GM19452 (cell line): ENCODE results near the gene RNU6-1.

Experiments
- ATAC-seq: cut with Tn5 transposase; IDR thresholded peaks from one replicate; pipeline ENCODE4 v1.9.1; 2021; ENCODE audit not compliant: unreplicated experiment

RNU6-1 gene

DNA sequence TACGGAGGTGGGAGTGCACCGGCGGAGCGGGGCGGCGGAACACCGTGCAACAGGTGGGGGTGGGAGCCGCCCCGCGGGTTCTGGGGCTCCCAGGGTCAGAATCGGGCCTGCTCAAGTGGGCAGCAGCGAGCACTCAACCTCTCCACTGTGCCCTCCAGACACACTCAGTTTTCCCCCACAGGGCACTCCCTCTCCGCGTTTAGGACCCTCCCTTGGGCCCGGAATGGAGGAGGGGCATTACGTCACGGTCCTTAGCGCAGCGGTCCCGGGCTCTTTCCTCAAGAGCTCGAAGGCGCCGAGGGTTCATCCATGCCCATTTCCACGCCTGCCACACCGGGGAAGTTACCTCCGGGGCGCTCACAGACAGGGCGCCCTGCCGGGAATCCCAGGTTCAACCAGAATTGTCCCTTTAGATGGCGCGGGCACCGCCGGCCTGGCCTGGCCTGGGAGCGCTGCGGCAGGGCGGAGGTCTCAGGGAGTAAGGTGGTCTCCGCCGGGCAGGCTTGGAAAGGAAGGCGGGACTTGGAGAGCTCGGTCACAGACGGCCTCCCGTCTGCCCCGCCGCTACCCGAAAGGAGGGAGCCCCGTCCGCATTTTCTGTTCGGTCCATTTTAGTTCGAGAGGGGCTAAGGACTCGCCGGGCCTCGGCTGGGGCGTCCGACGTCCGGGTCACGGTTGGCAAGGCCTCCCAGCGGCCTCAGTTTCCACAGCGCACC, 5.1 kb downstream of the RNU6-1 start:
- no peak for ATAC-seq

DNA sequence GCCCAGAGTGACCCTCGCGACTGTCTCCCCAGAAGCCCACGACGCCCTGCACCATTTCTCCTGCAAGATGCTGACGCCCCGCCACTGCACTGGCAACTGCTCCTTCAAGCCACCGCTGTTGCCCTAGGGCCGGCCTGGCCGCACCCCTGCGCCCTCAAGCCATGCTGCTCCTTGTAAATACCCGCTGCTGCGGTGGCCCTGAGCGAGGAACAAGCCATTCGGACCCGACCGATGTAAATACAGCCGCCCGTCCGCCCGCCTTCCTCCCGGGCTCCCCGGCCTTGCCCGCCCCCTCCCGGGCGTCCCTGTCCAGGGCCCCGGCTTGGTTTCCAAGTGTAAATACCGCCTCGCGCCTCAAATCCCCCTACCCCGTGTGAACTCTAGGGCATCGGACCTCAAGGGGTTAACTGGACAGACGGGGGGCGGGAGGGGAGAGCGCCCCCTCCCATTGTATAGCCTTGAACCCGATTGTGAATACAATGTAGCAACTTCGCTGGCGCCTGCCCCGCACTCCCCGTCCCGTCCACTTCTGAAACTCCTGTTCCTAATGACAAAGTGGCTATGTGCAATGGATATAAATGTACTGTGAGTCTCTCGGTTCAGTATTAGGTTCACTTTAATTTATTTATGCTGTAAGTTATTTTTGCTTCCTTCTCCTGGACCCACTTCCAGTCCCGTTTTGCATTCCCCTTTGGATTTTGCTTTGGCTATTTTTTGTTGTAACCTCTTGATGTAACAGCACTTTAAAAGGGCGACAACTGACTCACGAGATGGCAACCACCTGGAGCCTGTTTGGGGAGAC, 5.9 kb downstream of the RNU6-1 start:
- ATAC-seq: no peak

DNA sequence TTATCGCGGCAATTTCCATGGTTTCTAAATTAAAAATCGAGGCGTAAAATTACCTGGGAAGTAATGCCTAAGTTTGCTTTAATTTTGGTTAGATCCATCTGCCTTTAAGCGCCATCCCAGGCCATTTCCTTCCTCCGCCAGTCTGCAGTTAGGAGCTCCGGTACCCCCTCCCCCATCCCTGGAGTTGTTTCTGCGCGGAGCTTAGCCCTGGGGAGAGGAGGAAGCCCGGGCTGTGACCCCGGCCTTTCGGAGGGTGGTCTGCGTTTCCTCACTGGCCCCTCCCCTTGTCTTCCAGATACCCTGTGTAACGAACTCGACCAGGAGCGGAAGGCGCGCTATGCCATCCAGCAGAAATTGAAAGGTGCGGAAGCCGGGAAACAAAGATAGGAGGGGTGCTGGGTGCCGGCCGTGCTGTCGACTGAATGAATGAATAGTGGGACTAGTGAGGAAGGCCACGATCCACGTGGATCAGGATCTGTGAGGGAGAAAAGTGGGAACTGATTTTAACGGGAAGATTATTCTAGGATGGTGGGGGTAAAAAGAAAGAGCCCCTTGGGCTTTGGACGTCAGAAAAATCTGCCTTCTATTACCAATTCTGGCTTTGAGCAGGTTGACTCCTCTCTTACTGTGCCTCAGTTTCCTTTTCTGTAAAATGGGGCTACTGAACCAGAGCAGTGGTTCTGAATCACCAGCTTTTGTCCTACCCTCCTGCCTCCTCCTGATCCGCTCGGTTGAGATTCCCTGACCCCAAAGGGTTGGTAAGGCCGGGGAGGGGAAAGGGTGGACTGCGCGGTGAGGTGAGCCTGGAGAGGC, 6.7 kb downstream of the RNU6-1 start:
- ATAC-seq: no peak

DNA sequence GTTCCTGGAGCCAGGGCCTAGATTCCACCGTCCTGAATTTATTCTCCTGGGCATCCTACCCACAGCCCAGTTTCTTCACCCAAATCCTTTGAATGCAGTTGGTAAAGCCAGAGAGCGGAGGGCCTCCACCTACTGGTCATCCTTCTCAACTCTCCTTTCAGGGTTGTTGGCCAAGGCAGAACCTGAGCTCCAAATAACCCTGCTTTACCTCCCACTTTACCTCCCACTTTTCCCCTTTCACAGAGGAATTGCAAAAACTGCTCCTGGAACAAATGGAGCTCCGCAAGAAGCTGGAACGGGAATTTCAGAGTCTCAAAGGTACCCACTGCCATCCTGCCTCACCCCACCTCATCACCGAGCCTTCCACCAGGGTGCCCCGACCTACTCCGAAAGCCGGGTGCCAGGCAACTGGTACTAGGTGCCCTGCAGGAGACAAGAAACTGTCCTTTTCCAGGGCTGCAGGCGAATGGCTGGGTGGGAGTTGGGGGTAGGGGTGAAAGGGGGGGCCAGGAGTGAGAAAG, 7.8 kb downstream of the RNU6-1 start:
- no peak for ATAC-seq

DNA sequence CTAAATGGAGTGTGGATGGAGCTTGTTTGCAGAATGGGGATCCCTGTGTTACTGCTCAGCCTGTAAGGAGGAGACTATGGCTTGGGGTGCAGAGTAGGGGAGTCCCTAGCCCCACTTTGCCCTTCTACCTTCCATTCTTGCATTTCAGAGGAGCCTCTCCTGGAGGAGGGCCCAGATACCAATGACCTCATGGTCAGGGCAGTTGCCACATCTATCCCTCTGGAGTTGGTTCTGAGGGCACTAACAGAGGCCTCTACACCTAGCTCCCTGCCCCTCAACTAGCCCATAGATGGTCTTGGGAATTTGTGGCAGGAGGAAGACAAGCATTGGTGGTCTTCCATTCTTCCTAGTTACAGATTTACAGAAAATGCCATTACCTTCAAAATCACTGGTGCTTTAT, 8.5 kb downstream of the RNU6-1 start:
- ATAC-seq: no peak

DNA sequence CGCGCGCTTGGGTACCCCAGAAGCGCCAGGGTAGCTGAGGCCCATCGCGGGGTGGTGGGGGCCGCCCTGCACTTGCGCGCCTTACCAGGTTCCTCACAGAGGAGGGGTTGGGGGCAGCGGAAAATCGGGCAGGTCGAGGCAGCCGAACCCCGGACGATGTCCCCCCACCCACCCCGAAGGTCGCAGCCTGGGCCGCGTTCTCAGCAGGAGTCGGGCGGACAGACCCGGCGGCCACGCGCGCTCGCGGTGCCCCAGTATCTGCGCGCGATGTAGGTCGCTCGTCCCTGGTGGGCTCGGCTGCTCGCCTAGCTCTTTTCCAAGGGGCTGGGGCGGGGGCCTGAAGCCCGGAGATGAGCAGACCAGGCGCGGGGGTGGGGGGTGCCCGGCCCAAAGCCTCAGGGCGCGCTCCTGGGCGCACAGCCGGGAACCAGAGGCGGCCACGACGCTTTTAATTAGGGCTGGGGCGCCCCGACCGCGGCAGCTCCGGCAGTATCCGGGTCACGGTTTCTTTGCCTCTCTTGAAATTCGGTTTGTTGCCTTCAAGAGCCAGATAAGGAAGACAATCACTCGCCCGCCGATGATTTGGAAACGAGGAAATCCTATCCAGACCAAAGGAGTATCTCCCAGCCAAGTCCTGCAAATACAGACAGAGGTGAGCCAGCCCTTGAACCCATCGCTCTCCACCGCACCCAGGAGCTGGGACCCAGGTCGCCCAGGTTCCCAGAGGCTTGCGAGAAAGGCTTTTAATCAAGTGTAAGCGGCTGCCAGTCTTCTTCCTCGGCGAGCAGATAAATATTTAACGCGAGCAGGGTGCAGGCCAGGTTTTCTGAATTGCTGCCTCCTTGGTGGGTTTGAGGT, 10.0 kb downstream of the RNU6-1 start:
- ATAC-seq: no peak

DNA sequence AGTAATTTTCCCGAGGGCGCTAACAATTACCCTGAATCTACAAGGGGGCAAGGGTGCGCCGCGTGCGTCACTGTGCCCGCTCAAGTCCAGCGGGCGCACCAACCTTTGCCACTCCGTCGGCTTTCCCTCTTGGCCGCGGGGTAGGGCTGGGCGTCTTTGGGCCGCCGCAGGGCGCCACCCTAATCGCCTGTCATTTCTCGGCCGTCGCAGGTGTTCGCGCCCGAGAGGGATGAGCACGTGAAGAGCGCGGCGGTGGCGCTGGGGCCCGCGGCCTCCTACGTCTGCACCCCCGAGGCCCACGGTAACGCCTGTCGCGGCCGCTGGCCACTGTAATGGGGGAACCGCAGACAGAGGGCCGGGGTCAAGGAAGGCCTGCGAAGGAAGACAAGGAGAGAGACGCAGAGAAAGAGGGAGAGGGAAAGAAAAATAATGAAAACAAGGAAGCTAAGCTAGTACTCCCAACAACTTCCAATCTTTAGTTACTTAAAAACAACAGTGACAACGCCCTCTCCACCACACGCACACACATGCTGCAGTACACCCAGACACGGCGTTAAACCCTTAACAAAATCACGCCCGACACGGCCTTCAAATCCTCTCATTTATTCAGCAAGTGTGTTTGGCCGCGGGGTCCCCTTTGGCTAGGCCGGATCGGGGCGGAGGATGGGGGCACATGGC, 10.7 kb downstream of the RNU6-1 start:
- ATAC-seq: no peak

DNA sequence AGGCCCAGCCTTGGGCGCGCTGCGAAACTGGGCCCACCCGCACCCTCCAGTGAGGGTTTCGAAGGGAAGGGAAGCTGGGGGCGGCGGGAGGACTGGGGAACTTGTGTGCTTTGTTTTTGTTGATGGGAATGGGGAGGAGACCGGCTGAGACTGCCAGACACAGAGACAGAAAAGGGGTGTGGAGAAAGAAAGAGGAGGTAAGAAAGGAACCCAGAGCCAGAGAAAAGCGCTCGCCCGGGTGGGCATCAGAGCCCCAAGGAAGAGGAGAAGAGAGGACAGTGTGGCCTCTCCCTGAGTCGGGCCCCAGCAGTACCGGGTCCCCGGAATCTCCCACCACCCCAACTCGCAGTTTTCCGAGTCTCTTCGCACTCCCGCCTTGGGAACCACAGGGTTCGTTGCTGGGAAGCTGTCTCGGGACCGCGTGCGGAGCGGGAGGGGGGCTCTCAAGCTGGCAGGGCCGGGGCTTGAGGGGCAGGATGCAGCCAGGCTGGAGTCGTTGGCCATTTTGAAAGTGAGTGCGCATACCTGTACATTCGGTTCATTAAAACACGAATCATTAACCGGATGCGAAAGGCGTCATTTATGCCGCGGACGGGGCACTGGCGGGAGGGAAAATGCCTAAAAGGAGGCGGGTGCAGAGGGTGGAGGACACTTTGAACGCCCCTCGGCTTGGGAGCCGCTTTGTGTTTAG, 11.4 kb downstream of the RNU6-1 start:
- ATAC-seq: no peak

DNA sequence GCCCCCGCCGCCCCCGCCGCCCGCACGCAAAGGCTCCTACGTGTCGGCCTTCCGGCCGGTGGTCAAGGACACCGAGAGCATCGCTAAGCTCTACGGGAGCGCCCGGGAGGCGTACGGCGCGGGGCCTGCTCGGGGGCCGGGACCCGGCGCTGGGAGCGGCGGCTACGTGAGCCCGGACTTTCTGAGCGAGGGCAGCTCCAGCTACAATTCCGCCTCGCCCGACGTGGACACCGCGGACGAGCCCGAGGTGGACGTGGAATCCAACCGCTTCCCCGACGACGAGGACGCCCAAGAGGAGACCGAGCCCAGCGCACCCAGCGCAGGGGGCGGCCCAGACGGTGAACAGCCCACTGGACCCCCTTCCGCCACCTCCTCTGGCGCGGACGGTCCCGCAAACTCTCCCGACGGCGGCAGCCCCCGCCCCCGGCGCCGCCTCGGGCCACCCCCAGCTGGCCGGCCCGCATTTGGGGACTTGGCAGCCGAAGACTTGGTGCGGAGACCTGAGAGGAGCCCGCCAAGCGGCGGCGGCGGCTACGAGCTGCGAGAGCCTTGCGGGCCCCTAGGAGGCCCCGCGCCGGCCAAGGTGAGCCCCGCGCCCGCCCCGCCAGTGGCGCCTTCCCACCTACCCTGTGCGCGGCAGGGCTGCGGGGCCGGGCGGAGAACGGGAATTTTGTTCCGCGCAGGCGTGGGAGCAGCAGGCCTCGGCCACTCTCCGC, 12.1 kb downstream of the RNU6-1 start:
- no peak for ATAC-seq

DNA sequence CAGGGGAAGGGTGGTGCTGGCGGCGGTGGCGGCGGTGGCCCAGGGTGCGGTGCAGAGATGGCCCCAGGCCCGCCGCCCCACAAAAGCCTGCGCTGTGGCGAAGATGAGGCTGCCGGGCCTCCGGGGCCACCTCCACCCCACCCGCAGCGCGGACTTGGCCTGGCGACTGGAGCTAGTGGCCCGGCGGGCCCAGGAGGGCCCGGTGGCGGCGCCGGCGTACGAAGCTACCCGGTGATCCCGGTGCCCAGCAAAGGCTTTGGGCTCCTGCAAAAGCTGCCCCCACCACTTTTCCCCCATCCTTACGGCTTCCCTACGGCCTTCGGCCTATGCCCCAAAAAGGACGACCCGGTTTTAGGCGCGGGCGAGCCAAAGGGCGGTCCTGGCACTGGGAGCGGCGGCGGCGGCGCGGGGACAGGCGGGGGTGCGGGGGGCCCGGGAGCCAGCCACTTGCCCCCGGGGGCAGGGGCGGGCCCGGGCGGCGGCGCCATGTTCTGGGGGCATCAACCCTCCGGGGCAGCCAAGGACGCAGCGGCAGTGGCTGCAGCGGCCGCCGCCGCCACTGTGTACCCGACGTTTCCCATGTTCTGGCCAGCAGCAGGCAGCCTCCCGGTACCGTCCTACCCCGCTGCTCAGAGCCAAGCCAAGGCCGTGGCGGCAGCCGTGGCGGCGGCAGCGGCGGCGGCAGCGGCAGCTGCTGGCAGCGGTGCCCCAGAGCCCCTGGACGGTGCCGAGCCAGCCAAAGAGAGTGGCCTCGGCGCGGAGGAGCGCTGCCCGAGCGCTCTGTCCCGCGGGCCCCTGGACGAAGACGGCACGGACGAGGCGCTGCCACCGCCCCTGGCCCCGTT, 12.9 kb downstream of the RNU6-1 start:
- ATAC-seq: no peak

DNA sequence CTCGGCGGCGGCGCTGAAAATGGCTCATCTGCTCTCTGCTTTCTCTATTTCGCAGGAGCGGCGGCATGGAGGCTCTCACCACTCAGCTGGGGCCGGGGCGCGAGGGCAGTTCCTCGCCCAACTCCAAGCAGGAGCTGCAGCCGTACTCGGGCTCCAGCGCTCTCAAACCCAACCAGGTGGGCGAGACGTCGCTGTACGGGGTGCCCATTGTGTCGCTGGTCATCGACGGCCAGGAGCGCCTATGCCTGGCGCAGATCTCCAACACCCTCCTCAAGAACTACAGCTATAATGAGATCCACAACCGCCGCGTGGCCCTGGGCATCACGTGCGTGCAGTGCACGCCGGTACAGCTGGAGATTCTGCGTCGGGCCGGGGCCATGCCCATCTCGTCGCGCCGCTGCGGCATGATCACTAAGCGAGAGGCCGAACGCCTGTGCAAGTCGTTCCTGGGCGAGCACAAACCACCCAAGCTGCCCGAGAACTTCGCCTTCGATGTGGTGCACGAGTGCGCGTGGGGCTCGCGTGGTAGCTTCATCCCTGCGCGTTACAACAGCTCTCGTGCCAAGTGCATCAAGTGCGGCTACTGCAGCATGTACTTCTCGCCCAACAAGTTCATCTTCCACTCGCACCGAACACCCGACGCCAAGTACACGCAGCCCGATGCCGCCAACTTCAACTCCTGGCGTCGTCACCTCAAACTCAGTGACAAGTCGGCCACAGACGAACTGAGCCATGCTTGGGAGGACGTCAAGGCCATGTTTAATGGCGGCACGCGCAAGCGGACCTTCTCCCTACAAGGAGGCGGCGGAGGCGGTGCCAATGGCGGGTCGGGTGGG, 13.7 kb downstream of the RNU6-1 start:
- no peak for ATAC-seq

DNA sequence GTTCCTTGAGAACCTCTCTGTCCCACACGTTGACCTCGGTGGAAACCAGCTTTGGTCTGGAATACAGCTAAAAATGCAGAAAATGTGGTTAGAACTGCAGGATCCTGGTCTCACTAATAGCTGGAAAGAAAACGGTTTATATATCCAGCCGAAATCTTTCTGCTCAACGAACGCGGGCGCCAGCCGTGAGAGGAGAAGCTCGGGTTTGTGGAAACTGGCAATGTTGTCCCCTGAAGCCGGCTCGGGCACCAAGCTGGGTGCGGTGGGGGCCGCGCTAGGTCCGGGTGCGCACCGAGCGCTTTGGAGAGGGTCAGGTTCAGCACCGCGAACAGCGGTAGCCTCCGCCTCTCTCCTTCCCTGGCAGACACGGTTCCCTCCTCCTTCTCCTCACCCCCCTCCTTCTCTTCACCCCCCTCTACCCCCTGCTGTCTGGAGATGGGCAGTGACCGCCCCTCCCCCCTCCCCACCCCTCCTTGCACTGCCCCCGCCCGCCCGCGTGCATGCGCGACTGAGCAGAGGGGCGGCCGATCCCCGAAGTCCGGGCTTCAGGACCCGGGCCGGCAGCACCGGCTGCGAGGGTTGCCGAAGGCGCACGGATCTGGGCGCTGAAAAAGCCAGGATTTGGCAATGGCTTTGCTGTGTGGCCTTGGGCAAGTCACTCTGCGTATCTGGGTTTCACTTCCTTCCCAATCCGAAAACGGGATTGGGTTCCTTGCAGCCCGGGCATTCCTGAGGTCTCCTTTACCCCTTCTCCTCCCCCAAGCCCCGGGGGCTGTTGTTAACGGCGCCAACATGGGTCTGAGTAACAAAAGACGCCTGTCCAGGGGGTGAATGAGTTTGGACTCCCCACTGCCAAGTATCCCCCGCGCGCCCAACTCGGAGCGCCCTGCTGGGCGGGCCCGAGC, 14.6 kb downstream of the RNU6-1 start, which contains the start of gene SKOR1:
SKOR1 (plus strand) TSS at position 534 of the 905 bp plus-strand sequence; CDS start at position 628, 94 bp downstream.
- ATAC-seq: no peak

DNA sequence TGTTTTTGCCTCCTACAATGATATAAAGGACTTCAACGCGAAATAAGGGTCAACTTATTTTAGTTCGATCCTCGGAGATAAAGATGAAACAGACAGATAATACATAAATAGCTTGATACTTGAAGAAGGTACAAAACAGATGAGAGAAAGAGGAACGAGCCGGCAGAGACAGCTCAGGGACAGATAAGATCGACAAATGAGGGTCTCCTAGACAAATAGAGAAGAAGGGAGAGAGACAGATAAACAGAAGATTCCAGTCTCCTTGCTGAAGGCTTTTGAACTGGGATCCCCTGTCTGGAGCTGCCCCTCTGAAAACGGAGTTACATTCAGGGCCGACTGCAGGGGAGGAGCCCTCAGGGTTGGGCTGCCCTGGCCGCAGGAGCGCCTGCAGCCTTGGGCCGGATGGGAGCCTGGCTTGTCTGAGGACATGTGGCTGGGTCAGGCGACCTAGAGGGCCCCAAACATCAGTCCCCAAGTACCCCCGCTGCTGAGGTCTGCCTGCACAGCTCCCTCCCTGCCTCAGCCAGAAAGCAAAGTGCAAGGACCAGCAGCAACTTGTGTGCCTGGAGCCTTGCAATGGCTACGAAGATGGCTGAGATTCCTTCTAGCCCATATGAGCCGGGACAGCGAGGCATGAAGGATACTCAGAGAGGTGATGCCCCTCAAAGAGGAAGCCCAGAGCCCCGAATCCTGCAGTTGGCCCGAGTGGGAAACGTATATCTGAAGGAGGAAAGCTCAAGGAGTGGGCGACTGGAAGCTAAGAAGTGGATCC, 15.5 kb downstream of the RNU6-1 start:
- ATAC-seq: no peak

DNA sequence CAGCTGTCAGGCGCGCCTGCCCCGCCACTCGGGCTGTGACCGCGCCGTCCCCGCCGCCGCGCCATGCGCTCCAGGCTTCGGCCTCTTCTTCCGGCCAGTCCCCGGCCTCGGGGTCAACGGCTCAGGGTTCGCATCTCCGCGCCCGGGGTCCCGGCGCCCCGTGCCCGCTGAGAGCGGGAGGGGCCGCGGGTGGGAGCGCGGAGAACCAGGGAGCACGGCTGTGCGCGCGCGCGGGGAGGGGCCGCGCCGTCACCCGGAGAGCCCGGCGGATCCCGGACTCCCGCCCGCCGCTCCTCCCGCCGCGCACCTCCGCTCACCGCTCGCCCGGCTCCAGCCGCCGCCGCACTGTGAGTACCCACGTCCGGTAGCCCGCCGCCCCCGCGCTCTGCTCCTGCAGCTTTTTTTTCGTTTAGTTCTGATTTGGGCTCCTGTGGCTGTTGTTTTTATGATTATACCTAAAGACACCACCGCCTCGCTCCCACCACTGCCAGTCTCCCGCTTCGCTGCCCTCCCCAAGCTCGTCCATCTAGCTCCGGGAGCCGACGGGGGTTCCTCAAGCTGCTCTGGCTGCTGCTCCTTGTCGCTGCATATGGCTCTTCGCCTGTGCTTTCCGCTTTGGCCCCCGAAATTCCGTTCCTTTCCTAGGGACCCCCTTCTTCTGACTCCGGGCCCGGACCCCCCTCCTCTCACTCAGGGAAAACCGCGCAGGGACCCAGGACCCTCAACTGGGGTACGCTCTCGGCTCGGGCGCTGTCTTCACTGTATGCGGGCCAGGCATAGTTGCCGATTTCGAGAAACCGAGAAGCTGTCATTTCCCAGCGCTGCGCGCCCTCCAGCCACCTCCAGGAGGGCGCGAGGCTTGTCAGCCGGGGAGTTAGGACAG, 16.3 kb downstream of the RNU6-1 start:
- ATAC-seq: no peak
